Stimulated activated CD4-positive, alpha-beta T cell treated with anti-CD3 and anti-CD28 coated beads, Interleukin-4, amount 100 ng/mL, for 1 hour (primary cell): Measurements from ENCODE around the gene GDPGP1.

Source experiments
- DNase-seq: peaks from one replicate; pipeline ENCODE4 v3.0.0-alpha.2; 2020

Gene GDPGP1

DNA sequence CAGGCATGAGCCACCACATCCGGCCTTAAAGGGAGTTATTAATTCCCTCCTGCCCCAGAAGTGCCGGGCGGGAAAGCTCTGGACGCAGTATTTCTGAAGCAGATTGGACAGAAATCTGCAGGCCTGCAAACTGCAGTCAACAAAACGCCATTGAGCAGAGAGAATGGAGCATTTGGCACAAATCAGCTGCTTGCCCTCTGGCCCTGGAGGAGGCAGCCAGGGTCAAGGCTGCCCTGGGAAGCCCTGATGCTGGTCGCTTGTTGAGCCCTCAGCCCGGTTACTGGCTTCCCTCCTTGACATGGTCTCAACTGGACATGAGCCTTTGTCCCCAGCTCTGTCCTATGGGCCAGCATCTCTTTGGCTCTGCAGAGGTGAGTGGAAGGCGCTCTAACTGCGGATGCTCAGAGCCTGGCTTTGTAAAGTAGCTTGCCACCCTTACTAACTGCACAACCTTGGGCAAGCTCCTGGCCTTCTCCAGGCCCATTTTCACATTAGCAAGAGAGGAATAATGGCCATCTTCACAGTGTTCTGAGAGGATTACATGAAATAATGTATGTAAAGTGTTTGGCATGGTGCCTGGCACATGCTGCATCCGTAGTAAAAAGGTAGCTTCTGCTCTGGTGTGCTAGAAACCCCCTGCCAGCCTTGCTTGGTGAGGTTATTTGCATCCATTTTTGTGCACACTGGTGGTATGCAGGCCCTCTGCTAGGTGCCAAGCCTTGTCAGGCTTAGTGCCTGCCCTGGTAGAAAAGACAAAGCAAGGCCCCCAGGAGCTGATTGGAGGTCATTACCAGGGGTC lies 28.8 kb upstream of the GDPGP1 start:
- DNase-seq, result no peak

DNA sequence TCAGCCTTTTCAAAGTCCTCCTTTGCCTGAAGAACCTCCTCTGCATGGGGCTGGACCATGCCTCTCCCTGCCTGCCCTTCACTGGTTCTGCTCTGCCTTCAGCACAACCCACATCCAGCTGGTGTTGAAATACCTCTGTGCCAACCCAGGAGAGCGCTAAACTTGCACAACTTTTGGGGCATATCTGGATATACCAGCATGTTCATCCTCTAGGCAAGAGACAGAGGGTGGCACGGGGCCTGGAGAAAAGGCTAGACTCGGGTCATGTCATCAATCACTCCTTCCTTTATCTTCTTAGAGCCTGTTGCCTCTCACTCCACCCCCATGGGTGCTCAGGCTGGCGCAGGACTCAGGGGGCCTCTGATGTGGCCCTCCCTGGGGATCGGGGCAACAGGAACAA lies 28.1 kb upstream of the GDPGP1 start:
- no peak for DNase-seq

DNA sequence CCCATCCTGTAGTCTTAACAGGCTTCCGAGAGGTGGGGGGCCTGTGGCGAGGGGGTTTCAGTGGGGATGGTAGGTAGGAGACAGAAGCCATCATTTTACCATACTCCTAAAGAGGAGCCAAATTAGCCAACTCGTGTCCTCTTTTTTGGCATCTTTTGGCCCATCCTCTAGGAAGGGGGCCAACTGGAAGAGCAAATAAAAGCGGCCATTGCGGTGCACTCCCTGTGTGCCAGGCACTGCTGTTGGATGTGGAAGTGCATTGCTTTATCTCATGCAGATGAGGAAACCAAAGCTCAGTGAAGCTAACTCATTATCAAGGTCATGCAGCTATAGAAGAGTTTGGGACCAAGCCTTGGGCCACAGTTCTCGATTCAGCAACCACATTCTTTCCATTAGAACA lies 26.8 kb upstream of the GDPGP1 start:
- no peak for DNase-seq

DNA sequence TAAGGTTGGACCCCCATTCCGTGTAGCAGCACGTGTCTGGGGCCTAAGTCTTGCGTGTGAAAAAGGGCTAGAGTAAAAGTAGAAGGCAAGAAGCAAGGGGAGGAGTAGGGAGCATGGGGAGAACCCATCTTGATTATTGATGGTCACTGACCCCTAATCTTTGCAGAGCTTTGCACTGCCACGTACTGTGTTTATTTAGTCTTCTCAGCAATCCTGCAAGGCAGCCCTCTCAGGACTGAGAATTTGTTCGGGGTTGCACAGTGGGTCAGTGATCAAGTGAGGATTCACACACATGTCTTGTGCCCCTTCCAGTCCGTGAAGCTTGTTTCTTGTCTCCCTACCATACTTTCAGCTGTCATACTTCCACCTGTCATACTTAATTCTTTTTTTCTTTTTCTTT lies 25.7 kb upstream of the GDPGP1 start:
- no peak for DNase-seq

DNA sequence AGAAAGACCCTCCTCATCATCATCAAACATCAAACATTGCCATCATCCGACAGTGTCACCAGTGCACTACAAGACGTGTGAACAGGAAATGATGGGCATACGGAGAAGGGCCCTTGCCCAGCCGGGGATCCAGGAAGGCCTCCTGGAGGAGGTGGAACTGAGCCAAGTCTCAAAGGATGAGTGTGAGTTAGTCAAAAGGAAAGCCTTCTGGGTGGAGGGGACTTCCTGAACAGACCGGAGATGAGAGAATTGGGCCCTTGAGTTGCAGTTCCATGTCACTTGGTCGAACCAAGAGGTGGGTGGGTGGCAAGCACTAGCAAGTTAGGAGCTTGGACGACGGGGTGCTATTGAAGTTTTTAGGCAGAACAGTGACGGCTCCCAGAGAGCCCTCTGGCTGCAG lies 24.4 kb upstream of the GDPGP1 start:
- DNase-seq, result no peak

DNA sequence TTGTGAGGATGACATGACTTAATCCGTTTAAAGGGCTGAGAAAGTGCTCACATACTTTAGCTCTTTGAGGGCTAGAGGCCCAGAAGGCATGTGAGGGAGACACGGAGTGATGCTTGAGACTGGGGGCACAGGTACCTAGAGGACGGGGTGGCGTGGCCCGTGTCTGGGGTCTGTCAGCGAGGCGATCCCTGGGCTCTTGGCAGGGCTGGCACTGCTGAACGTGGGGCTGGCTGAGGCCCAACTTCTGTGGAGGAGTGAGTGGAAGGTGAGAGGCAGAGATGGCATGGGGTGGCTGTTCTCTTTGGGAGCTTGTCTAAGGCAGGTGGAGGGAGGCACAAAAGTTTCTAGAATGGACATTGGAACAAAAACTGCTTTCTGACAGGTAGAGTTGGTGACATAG lies 23.4 kb upstream of the GDPGP1 start:
- no peak for DNase-seq

DNA sequence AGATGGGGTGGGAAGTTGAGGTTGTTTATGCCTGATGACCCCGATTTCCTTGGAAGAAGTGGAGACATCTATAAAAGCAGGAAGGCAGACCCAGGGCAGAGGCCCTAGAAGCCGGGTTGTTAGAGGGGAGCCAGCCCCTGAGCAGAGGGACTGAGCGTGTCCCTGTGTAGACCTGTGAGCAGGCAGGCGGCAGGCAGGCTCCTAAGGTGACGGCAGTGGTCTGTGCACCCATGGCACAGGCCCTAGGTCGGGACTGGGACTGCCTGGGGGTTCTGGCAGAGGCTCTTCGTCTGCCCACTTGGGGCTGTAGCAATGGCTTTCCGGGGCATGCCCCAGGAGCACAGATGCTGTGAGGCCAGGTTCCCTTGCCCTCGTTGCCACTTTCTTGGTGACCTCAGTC lies 23.0 kb upstream of the GDPGP1 start:
- DNase-seq, result no peak

DNA sequence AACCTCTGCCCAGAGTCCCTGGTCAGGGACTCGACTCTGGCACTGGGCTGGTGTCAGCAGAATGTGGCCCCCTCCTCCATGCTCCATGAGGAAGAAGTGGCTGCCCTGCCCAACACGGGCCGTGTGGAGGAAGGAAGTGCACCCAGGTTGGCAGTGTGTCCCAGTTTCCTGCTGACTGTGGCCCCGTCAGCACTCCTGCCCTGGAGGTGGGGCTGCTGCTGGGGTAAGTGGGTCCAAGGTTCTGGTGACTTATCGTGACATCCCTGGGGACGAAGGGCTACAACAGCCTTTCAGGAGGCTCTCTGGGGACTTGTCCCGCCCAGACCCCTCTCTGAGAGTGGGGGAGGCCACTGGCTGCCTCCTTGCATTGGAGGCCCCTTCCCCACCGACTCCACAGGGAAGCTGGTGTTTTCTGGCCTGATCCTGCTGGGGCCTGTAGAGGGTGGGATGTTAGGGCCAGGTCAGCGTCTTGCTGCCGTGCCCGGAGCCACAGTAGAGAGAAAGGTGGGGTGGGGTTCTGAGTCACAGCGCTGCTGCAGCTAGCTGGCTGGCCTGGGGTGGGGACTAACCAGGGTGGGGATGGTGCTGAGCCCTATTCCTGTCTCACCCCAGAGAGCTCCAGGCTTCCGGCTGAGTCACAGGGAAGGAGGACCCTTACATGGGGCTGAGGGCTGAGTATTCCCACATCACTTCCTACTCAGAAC lies 22.4 kb upstream of the GDPGP1 start:
- no peak for DNase-seq

DNA sequence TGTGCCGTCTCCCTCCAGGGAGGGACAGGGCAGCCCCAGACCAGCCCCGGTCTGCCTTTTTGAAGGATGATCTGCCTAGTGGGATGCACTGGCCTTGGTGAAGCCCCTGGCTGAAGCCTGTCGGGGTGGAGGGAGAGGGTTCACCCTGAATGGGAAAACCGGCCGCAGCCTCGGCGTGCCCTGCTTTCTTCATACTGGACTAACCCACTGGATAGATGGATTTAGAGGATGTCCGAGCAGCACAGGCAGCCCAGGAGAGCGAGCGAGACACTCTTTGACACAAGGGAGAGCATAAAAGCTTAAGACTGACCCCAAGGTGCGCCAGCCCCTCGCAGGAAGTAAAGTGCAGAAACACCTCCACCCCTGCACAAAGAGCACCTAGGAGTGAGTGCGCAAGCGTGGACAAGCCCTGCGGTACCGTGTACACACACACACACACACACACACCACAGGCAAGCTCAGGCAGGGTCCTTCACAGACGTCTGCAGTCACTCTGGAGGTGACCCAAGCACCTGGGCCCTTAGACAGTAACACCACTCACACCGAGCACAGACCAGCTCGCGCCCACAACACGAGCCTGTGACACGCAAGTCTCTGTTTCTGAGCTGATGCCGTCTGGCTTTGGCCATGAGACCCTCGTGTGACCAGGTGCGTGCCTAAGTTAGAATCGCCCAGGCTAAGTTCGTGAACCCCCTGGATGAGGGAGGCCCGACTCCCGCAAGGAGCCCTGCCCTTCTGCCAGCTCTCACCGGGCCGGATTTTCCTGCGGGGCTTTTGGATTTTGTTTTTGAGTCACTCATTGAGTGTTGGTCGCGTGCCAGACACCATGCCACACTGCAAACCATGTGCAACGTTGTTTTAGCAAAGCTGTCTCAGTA lies 21.5 kb upstream of the GDPGP1 start:
- DNase-seq, result no peak

DNA sequence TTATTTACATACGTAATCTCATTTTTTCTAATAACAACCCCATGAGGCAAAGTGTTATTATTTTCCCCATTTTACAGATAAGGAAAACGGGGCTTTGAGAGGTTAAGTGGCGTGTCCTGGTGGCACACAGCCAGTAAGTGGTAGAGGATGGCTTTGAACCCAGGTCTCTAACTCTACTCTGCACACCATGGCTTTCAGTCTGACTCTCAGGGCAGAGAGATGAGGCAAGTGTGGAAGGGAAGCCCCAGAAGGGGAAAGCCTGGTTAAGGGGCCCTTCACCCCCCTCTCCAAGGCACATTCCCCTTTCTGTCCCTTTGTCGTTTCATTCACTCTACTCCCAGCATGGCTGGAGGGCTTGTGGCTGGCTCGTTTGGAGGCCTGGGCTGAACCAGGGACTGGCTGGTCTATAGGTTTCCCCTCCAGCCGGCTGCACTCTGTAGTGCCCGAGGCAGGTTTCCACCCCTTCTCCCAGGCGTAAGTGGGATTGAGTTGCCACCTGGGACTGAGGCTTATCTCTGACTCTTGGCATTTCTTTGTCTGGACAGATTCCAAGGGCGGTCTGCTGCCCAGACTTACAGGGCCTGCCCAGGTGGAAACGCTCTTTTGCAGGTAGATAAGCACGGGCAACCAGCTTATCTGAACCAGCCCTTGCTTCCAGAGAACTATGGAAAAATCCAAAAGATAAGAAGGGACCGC lies 20.7 kb upstream of the GDPGP1 start:
- no peak for DNase-seq

DNA sequence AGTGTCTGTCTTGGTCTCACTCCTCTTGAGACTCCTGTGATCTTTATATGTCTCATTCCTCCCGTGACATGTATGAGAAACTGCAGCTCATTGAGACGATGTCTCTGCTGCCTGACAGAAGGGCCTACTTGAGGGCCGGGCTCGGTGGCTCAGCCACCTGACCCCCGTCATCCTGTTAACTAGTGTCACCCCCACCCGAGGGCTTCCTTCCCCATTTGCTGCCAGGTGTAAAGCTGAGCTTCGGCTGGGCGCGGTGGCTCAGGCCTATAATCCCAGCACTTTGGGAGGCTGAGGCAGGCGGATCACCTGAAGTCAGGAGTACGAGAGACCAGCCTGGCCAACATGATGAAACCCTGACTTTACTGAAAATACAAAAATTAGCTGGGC lies 20.2 kb upstream of the GDPGP1 start:
- no peak for DNase-seq

DNA sequence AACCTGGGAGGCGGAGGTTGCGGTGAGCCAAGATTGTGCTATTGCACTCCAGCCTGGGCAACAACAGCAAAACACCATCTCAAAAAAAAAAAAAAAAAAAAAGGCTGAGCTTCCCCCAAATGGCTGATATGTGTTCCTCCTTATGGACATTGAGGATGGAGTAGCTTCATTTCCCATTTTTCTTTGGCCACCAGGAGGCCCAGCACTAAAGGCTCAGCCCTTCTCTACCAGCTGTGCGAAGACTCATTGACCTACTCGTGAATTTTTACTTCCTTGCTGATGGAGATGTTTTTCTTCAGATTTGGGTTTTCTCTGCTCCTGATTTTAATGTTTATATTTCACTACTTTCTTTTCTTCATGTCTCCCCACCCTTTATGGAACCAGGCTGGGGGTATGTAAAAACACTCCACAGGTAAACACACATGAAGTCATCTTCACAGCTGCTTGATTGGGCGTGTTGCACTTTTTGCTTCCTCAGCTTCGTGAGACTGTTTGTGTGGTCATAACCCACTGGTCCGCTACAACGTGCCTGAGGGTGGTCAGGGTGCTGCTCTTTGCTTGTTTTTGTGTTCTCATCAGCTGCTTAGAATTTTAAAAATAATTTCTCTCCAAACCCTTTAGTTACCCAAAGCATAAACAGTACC lies 19.3 kb upstream of the GDPGP1 start:
- DNase-seq, result no peak

DNA sequence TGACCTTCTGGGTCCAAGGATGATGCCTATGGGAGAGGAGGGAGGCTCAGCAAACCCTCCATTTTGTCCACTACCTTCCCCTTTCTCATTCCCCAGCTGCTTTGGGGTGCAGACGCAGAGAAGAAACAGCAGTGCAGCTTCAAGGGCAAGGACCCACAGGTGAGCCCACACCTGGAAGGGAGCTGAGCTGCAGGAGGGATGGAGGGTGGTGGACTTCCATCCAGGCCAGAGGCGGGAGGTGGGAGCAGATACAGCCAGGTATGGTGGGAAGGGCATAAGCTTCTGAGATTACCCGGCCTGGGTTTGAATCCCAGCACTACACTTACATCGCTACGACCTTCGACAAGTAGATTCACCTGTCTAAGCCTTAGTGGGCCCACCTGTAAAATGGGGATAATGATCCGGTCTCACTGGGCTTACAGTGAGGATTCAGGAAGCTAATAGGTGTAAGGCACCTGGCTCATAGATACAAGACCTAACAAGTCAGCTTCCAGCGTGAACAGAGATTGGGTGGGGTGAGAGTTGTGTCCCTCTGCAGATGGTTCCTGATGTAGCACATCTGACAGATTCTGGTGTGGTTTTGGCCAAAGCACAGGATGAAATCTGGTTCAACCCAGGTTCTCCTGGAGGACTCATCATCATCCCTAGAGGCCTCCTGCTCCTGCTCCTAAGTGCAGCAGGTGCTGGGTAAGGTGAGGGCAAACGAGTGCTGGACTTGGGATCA lies 16.2 kb upstream of the GDPGP1 start:
- DNase-seq, result no peak

DNA sequence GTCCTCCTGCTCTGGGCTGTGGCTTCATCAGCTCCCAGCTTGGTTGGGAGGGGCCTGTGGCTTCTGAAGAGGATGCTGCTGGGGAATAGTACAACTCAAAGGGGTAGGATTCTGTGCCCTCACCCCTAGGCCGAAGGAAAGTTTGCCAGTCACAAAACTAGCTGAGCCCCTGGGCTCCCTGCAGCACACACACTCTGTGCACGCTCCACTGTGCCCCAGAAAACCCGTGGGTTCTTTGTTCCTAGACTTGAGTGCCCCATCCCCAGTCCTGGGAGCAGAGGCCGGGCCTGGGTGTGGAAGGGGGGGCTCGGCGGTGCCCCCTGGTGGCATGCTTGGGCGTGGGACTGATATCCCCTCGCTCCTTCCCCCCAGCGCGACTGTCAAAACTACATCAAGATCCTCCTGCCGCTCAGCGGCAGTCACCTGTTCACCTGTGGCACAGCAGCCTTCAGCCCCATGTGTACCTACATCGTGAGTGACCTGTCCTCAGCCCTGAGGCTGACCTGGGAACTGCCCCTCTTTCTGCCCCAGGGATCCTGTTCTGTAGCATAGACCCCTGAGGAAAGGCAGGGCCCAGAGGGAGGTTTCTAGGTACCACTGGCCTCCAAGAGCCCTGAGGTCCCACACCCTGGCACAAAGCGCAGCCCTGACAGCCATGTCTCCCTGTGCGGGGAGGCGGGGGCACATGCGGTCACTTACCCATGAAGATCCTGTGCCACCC lies 14.4 kb upstream of the GDPGP1 start:
- DNase-seq, result peak; percentile 65

DNA sequence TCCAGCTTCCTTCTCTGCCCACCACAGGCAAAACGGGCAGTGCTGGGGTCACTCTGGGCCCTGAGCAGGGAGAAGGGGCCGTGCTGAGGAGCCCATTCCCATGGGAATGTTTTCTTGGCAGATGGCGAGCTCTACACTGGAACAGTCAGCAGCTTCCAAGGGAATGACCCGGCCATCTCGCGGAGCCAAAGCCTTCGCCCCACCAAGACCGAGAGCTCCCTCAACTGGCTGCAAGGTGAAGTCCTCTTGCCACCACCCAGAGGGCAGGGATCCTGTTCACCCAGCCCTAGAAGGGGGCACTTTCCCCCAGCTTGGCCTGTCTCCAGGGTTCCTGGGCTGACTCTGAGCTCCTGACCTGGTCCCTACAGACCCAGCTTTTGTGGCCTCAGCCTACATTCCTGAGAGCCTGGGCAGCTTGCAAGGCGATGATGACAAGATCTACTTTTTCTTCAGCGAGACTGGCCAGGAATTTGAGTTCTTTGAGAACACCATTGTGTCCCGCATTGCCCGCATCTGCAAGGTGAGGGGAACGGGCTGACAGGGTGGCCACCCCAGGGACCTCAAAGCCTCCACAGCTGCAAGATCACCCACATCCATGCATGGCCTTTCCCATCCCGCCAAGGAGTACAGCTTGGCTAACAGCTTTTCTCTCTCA lies 12.6 kb upstream of the GDPGP1 start:
- no peak for DNase-seq

DNA sequence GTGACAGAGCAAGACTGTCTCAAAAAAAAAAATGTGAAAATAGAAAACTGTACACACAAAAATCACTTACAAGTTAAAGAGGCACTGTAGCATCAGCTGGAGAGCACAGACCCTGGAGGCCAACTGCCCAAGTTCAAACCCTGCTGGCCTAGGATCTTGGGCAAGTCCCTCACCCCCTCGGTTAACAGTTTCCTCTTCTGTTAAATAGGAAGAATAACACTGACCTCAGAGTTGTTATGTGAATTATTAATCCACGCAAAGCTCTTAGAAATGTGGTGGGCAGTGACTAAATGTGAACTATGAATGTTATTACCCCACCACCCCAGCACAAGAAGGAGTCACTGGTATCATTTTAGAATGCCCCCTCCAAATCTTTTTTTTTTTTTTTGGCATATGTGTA lies 11.5 kb upstream of the GDPGP1 start:
- no peak for DNase-seq

DNA sequence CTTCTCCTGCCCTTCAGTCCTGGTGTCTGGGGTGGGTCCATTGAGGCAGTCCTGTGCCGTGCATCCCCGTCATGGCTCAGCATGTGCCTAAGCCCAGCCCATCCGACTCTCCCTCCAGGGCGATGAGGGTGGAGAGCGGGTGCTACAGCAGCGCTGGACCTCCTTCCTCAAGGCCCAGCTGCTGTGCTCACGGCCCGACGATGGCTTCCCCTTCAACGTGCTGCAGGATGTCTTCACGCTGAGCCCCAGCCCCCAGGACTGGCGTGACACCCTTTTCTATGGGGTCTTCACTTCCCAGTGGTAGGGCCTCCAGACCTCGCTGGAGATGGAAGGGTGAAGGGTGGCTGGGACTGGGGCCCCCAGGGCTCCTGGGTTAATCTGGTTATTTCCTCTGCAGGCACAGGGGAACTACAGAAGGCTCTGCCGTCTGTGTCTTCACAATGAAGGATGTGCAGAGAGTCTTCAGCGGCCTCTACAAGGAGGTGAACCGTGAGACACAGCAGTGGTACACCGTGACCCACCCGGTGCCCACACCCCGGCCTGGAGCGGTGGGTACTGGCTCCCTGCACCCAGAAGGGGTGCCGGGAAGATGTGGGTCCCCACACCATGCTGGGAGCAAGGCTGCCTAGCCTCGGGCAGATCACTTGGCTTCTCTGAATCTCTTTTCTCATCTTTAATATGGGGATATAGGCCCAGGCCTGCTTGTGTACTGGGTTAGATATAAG lies 10.4 kb upstream of the GDPGP1 start:
- no peak for DNase-seq

DNA sequence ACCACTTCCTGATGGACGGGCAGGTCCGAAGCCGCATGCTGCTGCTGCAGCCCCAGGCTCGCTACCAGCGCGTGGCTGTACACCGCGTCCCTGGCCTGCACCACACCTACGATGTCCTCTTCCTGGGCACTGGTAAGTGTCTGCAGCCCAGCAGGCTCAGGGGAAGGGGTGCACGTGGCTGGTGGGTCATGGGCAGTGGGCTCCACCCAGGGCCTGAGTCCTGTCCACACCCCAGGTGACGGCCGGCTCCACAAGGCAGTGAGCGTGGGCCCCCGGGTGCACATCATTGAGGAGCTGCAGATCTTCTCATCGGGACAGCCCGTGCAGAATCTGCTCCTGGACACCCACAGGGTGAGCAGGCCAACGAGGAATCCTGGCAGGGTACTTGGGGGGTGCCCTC lies 9.0 kb upstream of the GDPGP1 start:
- DNase-seq, result no peak

DNA sequence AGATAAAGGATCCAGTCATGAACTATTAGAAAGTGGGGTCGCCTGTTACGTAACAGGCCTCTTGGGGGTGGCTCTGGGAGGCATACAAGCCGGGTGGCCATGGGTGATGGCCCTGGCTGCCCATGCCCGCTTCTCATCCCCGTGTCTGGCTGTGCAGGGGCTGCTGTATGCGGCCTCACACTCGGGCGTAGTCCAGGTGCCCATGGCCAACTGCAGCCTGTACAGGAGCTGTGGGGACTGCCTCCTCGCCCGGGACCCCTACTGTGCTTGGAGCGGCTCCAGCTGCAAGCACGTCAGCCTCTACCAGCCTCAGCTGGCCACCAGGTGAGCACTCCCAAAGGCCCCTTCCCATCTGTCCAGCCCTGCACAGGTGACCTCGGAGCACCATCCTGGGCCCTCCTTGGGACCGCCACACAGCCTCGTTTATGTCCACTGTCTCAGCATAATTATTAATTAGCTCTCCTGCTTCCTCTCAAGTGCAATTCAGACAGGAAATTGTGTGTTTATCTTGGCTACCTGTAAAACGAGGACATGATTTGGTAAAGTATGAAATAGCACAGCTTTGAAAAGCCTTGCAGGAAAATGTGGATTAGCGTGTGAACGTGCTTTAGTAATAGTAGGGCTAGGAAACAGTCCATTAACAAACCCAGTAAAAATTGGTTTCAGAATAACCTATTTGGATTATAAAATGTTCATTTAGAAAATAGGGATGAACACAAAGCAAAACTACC lies 8.3 kb upstream of the GDPGP1 start:
- no peak for DNase-seq
